ENCODE results near the gene ZNF385A.
"Not testable (repeated sequence)": the region's sequence is repeated elsewhere in the genome, so short reads cannot be mapped to it uniquely, and the experiment has no call there.

The ZNF385A gene

GRCh38 chr12:54329759-54330158 lies 54.8 kb downstream of the ZNF385A start:
- DNase-seq (ENCODE audit: low read depth, low spot score), result no peak

- DNase-seq (ENCODE audit: low read depth, low spot score), result no peak
Measured at GRCh38 chr12:54328595-54329337, 55.8 kb downstream of the ZNF385A start.

DNA sequence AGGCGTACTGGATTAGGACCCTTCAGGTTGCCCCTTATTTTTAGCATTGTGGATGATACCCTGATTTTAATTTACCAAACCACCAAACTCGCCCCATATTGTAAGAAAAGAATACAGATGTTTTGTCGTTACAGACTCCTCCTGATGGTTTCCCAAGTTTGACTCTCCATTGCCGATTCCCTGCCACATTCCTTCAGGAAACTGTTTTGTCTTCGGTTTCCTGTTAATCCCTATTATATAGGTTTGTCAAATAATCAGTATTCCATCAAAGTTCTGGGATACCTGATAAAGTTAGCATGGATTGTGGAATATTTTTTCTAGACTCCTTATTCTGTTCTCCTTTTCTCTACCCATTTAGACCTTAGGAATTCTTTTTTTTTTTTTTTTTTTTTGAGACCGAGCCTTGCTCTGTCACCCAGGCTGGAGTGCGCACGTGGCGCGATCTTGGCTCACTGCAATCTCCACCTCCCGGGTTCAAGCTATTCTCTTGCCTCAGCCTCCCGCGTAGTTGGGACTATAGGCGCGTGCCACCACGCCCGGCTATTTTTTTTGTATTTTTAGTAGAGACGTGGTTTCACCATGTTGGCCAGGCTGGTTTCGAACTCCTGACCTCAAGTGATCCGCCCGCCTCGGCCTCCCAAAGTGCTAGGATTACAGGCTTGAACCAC lies 59.0 kb downstream of the ZNF385A start:
- not testable (repeated sequence) for DNase-seq (ENCODE audit: low read depth, low spot score)

GRCh38 chr12:54324617-54325441 lies 59.7 kb downstream of the ZNF385A start, which contains the start of gene COPZ1:
TSS of gene COPZ1 (plus strand) at chr12:54325131. CDS start at chr12:54325164, 33 bp downstream.
- peak; percentile 99 for DNase-seq (ENCODE audit: low read depth, low spot score)

- DNase-seq (ENCODE audit: low read depth, low spot score), result no peak
Measured at GRCh38 chr12:54321363-54321762, 63.2 kb downstream of the ZNF385A start.

Data from astrocyte of the hippocampus (primary cell).